ENCODE results near the gene ZCCHC7.
"Not testable (repeated sequence)": the region's sequence is repeated elsewhere in the genome, so short reads cannot be mapped to it uniquely, and the experiment has no call there.

The ZCCHC7 gene

GRCh38 chr9:37119907-37120842, at the start of gene ZCCHC7:
Gene ZCCHC7, plus strand, starts transcription at chr9:37120574.
- DNase-seq = peak; percentile 97

GRCh38 chr9:37074790-37075189, 45.6 kb upstream of the ZCCHC7 start:
- not testable (repeated sequence) for DNase-seq

- DNase-seq = peak; percentile 96
Observed at GRCh38 chr9:37079370-37080164, 40.8 kb upstream of the ZCCHC7 start.

- DNase-seq = not testable (repeated sequence)
Observed at GRCh38 chr9:37080165-37080628, 40.2 kb upstream of the ZCCHC7 start.

DNA sequence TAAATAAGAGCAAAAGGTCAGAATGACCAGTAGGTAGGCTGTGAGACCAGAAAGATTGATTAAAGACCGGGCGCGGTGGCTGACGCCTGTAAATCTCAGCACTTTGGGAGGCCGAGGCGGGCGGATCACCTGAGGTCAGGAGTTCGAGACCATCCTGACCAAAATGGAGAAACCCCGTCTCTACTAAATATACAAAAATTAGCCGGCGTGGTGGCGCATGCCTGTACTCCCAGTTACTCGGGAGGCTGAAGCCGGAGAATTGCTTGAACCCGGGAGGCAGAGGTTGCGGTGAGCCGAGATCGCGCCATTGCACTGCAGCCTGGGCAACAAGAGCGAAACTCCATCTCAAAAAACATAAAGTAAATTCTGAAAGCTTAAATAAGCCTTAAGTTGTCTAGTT, 38.9 kb upstream of the ZCCHC7 start:
- DNase-seq = not testable (repeated sequence)

- DNase-seq = no peak
Observed at GRCh38 chr9:37082214-37082765, 38.1 kb upstream of the ZCCHC7 start.

DNA sequence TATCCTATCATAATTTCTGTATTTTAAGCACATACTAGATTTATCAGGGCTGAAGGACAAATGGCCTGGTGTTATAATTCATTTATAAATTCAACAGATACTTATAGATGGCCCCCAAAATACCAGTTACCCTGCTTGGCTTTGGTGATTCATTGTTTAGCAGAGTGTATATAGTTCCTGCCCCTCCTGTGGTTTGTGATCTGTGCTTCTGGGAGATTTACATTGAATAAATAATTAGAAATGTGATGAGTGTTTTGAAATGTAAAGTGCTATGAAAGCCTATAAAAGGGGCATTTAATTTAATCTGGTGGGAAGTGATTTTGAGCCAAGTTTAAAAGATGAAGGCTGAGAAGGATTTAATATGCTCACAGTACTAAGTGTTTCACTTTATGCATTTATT, 36.7 kb upstream of the ZCCHC7 start:
- DNase-seq = no peak

GRCh38 chr9:37085233-37085632, 35.1 kb upstream of the ZCCHC7 start:
- DNase-seq = no peak

DNA sequence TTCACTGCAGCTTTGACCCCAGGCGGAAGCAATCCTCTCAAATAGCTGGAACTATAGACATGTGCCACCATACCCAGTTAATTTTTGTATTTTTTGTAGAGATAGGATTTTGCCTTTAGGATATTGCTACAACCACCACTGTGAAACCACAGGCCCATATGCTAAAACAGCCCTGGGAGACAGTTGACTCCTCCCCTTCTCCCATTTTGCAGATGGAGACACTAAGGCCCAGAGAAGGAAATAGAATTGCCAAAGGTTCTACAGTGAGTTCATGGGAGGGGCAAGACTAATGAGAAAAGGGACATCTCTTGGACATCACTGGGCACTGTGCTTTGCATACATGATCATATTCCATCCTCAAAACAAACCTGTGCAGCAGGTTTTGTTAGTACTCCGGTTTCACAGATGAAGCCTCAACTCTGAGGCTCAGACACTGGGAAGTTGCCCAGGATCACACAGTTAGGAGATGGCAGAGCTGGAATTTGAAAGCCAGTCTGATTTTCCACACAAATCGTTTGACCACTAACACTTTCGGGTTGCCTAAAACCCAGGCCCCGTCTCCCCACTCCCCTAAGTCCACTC, 27.6 kb upstream of the ZCCHC7 start:
- not testable (repeated sequence) for DNase-seq

- no peak for DNase-seq
Observed at GRCh38 chr9:37094751-37095150, 25.6 kb upstream of the ZCCHC7 start.

DNA sequence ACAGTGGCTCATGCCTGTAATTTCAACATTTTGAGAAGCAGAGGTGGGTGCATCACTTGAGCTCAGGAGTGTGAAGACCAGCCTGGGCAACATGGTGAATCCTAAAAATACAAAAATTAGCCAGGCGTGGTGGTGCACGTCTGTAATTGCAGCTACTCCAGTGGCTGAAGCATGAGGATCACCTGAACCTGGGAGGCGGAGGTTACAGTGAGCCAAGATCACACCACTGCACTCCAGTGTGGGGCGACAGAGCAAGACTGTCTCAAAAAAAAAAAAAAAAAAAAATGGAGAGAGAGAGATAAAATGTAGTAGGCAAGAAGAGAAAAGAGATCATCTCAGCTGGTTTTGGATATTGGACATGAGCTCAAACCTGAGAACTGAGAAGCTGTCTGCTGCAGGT, 23.7 kb upstream of the ZCCHC7 start:
- no peak for DNase-seq

- no peak for DNase-seq
Observed at GRCh38 chr9:37097294-37097693, 23.1 kb upstream of the ZCCHC7 start.

DNA sequence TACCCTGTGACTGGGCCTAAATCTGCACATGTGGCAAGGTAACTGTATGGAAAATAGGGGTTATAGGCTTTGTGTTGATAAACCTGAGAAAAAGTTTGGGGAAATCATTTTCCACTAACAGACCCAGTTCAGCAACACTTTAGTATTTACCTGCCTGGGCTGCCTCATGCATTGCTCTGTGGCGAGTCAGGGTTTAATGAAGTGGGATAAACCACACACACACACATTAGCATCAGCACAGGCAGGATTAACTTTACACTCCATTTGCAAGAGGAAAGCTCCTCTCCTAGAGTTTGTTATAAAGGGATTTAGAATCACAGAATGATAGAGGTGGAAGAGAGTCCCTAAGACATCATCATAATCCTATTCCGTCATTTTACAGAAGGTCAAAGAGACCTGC, 20.0 kb upstream of the ZCCHC7 start:
- no peak for DNase-seq

GRCh38 chr9:37100741-37101140, 19.6 kb upstream of the ZCCHC7 start:
- DNase-seq = no peak

DNA sequence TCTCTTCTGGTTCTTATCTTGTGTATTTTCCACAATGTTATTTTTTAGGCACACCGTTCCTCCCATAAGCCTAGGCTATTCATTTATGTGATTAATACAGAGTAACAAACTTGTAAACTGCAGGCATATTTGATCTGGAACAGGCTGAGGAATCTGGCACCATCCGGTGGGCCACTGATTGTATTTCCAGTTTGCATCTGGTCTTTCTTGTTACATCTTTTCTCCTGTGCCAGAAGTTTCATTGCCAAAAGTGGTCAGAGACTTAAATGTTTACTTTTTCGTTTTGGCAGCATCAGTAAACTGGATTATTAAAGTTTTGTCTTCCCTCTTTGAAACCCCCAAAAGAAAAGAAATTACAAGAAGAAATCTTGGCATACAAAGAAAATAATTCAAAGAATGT, 17.9 kb upstream of the ZCCHC7 start:
- DNase-seq = no peak

DNA sequence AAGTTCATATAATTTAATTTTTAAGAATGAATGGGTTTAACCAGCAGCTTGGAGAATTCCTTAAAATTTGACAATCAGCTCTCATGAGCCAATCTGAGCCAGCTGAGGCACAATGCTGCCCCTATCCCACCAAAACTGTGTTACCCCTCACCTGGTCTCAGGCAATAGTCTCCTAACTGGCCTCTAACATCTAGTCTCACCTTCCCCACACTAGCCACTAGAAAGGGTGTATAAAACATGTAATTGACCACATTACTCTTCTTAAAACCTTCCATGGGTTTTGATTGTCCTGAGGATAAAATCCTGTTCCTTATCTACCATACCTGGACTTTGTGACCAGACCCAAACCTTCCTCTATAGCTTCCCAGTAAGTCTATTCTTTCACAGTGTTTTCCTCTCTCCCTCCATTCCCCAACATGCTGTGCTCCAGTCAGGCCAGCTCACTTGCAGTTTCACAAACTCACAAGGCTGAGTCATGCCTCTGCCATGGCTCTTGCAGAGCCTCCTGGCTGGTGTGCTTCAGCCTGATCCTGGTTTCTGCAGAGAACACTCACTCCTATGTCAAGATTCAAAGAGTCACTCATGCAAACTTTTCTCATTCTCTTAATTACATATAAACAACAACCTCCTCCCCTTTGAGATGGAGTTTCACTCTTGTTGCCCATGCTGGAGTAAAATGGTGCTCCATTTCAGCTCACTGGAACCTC, 16.0 kb upstream of the ZCCHC7 start:
- DNase-seq = no peak

DNA sequence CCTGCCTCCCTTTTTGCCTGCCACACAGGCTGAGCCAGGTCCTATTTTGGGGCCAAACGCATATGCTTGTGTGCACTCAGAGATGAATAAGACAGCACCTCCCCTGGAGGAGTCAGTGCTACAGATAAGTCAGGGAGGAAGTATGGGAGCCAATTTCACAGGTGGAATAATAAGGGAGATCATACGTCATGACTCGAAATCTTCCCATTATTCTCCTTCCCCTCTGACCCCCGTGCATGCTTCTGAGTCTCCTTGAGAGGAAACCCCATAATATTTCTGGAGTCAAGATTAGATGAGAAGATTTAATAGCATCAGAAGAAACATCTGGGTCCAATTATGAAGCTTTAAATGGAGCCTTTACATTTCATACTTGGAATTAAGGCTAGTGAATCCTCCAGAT, 15.1 kb upstream of the ZCCHC7 start:
- no peak for DNase-seq

DNA sequence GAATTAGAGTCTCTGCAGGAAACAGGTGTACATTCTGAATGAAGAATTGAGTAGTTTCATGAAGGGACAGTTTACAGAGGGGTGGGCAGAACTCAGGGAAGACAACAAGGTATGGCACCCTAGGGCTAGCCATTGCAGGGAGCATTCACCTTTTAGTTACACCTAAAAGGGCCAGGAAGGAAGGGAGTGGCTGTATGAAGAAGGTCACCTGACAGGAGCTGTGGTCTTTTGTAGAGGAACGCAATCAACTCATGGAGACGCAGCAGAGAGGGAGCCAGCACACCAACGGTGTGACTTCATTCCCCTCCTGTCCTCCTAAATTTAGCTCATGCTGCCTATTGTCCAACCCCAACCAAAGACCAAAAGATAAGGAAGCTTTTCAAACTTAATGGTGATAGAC, 12.7 kb upstream of the ZCCHC7 start:
- peak; percentile 27 for DNase-seq

- not testable (repeated sequence) for DNase-seq
Observed at GRCh38 chr9:37114442-37114841, 5.9 kb upstream of the ZCCHC7 start.

GRCh38 chr9:37117956-37118355, 2.4 kb upstream of the ZCCHC7 start:
- no peak for DNase-seq

- no peak for DNase-seq
Observed at GRCh38 chr9:37119360-37119759, 1.0 kb upstream of the ZCCHC7 start.

DNA sequence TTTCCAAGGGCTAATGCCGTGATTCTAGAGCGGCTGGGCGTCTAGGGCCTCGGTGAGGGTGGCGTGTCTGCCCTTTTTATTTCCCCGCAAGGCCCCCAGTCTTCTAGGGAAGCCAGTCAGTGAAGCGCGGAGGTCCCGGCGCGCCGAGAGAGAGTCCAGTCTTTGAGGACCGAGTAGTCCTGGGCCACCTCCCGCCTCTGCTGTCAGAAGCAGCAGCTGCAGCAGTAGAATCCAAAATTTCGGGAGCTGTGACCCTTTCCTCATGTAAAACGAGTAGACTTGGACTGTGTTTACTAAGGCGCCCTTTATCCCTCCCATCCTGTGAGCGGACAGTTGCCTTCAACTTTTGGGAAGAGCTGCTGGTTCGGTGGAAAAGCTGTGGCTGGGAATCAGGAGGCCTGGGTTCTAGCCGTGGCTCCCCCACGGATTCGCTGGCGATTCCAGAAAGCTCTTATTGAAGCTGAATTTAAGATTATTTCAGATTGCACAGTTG, 515 bp downstream of the ZCCHC7 start:
- DNase-seq = not testable (repeated sequence)

Measured in NCI-H146 (cell line).